ENCODE measurements around the gene EIPR1. TPM values are rescaled to one million over a fixed set of nuclear protein-coding genes. Genes with fewer than 3 reads are reported as not detected.

EIPR1 gene
- total and polyA plus RNA-seq, 2 experiments from 2014 or later, result 17.4 to 46.3 TPM

- no peak for ATAC-seq
- Histone ChIP-seq H3K4me3 (no peak overlapping the region), H3K4me2 (no peak overlapping the region), H3K4me1 (ENCODE audit: insufficient read depth) (no peaks in the 10 kb centered on the region), H3K79me2 (replicated peaks; ENCODE audit: insufficient read depth) (0 out of 2 replicates have a peak, but pooled peaks cover 6% of the 10 kb centered on the region), H3F3A (replicated peaks; ENCODE audit: low read depth) (0 out of 2 replicates have a peak, but pooled peaks cover 4% of the 10 kb centered on the region), H3K27ac (ENCODE audit: low read depth) (no peak overlapping the region), H3K27me3 (ENCODE audit: insufficient read depth) (no peaks in the 10 kb centered on the region), H3K9me2 (ENCODE audit: insufficient read depth) (peaks cover 5% of the 10 kb centered on the region; the same call in 1 of the 2 replicates), H4K20me1 (replicated peaks; ENCODE audit: insufficient read depth) (no peaks in the 10 kb centered on the region), H3K36me3 (ENCODE audit: insufficient read depth) (no peaks in the 10 kb centered on the region; the same call in 1 of the 2 replicates), H2AFZ (no peak overlapping the region)
- no peak for TF ChIP-seq JUNB (IDR thresholded peaks at IDR 0.05; ENCODE audit: unreplicated experiment)
- no peak for TF ChIP-seq POLR2AphosphoS5 (IDR thresholded peaks at IDR 0.05; ENCODE audit: low read depth)
- TF ChIP-seq ZNF114 (CRISPR knock-in tag; IDR thresholded peaks at IDR 0.05), result no peak
- no peak for TF ChIP-seq ZNF462 (CRISPR knock-in tag; IDR thresholded peaks at IDR 0.05)
- TF ChIP-seq, protein P1, sequence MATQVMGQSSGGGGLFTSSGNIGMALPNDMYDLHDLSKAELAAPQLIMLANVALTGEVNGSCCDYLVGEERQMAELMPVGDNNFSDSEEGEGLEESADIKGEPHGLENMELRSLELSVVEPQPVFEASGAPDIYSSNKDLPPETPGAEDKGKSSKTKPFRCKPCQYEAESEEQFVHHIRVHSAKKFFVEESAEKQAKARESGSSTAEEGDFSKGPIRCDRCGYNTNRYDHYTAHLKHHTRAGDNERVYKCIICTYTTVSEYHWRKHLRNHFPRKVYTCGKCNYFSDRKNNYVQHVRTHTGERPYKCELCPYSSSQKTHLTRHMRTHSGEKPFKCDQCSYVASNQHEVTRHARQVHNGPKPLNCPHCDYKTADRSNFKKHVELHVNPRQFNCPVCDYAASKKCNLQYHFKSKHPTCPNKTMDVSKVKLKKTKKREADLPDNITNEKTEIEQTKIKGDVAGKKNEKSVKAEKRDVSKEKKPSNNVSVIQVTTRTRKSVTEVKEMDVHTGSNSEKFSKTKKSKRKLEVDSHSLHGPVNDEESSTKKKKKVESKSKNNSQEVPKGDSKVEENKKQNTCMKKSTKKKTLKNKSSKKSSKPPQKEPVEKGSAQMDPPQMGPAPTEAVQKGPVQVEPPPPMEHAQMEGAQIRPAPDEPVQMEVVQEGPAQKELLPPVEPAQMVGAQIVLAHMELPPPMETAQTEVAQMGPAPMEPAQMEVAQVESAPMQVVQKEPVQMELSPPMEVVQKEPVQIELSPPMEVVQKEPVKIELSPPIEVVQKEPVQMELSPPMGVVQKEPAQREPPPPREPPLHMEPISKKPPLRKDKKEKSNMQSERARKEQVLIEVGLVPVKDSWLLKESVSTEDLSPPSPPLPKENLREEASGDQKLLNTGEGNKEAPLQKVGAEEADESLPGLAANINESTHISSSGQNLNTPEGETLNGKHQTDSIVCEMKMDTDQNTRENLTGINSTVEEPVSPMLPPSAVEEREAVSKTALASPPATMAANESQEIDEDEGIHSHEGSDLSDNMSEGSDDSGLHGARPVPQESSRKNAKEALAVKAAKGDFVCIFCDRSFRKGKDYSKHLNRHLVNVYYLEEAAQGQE (IDR thresholded peaks at IDR 0.05; ENCODE audit: unreplicated experiment), result no peak
- no peak for TF ChIP-seq EZH2 (IDR thresholded peaks at IDR 0.05; ENCODE audit: low read depth, unreplicated experiment)
- no peak for TF ChIP-seq CREB1 (CRISPR knock-in tag; IDR thresholded peaks at IDR 0.05; ENCODE audit: low read depth)
- no peak for TF ChIP-seq ETS1 (IDR thresholded peaks at IDR 0.05)
- TF ChIP-seq, protein P2, sequence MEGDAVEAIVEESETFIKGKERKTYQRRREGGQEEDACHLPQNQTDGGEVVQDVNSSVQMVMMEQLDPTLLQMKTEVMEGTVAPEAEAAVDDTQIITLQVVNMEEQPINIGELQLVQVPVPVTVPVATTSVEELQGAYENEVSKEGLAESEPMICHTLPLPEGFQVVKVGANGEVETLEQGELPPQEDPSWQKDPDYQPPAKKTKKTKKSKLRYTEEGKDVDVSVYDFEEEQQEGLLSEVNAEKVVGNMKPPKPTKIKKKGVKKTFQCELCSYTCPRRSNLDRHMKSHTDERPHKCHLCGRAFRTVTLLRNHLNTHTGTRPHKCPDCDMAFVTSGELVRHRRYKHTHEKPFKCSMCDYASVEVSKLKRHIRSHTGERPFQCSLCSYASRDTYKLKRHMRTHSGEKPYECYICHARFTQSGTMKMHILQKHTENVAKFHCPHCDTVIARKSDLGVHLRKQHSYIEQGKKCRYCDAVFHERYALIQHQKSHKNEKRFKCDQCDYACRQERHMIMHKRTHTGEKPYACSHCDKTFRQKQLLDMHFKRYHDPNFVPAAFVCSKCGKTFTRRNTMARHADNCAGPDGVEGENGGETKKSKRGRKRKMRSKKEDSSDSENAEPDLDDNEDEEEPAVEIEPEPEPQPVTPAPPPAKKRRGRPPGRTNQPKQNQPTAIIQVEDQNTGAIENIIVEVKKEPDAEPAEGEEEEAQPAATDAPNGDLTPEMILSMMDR (conservative IDR thresholded peaks at IDR 0.05; ENCODE audit: low read depth in 2 of 2), result no peak
- no peak for TF ChIP-seq NANOG (IDR thresholded peaks at IDR 0.05; ENCODE audit: borderline replicate concordance)
- no peak for TF ChIP-seq STAT1 (IDR thresholded peaks at IDR 0.05; ENCODE audit: unreplicated experiment)
- TF ChIP-seq ZNF331 (CRISPR knock-in tag; IDR thresholded peaks at IDR 0.05; ENCODE audit: low read depth), result no peak
- no peak for TF ChIP-seq EZH2phosphoT487 (IDR thresholded peaks at IDR 0.05; ENCODE audit: unreplicated experiment)
- DNase-seq (ENCODE audit: low spot score), result no peak
- no peak overlapping the region for H3K4me3 Mint-ChIP-seq
- H3K27ac Mint-ChIP-seq, result no peak overlapping the region
- H3K4me1 Mint-ChIP-seq, result 0 out of 3 replicates have a peak, but pooled peaks cover 3% of the 10 kb centered on the region
- peaks cover 41% of the 10 kb centered on the region for H3K9me3 Mint-ChIP-seq
- peaks cover 40% of the 10 kb centered on the region for H3K36me3 Mint-ChIP-seq (ENCODE audit: low read depth)
- H3K27me3 Mint-ChIP-seq (ENCODE audit: insufficient read depth, low read depth, poor library complexity), result peaks cover 8% of the 10 kb centered on the region
Observed at GRCh38 chr2:3223080-3223923, 154.3 kb downstream of the EIPR1 start.
